Measurements from ENCODE around the gene ERLIN1.

GRCh38 chr10:100120550-100120949, 65.3 kb downstream of the ERLIN1 start:
- TF ChIP-seq EZH2 (IDR thresholded peaks at IDR 0.05; ENCODE audit: borderline replicate concordance, low read length), result no peak
- no peak for TF ChIP-seq CTCF (conservative IDR thresholded peaks at IDR 0.05 in 1 of 2, IDR thresholded peaks at IDR 0.05 in 1 of 2; ENCODE audit: extremely low read depth in 1 of 2, insufficient read depth in 1 of 2, low read depth in 1 of 2, low read length in 2 of 2)

All from mammary epithelial cell (primary cell).